Stomach (tissue), 4 donors: ENCODE results near the gene CRACR2A.

Experiments used
- POLR2A ChIP-seq, 4 donors: fragments of 450-650 bp; IDR thresholded peaks; one replicate each; pipeline ENCODE4 v1.6.1; 2016; ENCODE audit warnings: antibody characterized with exemption in 4 of 4, control low read depth in 2 of 4, mild to moderate bottlenecking in 1 of 4, moderate library complexity in 1 of 4
- POLR2AphosphoS5 ChIP-seq, 3 donors: sonication (generic); formaldehyde crosslinking; IDR thresholded peaks; one replicate each; pipeline ENCODE4 v1.6.1; 2016; ENCODE audit warnings: antibody characterized with exemption in 3 of 3
- TF ChIP-seq, protein P1 (sequence below), 7 experiments: fragments of 450-650 bp in 4 of 7; fragments of 200-600 bp in 3 of 7; sonication (generic) in 3 of 7; IDR thresholded peaks; one replicate each; pipeline ENCODE4 v1.5.1; 2016 to 2019; ENCODE audit warnings: antibody characterized with exemption in 7 of 7, control low read depth in 2 of 7, mild to moderate bottlenecking in 1 of 7

DNA sequence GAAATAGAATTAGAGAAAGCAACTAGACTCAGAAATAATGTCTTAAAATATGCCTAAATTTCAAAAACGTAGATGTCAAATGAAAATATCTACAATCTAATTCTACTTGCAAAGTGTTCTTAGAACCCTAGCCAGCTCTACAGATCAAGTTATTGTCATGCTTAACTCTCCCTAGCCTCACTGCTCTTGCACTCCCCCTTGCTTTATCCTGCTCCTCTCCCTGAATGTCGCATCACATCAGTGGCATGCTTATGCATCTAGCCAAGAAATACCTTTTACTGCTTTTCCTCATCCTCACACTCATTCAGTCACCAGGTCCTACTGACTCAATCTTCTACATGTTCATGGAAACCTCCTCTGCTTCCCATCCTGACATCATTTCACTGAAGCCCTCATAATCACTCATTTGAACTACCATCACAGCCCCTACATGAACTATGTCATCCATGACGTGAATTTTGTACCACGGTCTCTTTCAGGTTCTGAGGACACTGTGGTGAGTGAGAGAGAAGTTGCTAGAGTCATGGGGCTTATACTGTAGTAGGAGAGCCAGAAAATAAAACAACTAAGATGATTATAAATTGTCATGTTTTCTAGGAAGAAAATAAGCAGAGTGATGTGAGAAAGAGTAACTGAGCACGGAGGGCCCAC lies 22.6 kb upstream of the CRACR2A start:
- TF ChIP-seq, protein P1, sequence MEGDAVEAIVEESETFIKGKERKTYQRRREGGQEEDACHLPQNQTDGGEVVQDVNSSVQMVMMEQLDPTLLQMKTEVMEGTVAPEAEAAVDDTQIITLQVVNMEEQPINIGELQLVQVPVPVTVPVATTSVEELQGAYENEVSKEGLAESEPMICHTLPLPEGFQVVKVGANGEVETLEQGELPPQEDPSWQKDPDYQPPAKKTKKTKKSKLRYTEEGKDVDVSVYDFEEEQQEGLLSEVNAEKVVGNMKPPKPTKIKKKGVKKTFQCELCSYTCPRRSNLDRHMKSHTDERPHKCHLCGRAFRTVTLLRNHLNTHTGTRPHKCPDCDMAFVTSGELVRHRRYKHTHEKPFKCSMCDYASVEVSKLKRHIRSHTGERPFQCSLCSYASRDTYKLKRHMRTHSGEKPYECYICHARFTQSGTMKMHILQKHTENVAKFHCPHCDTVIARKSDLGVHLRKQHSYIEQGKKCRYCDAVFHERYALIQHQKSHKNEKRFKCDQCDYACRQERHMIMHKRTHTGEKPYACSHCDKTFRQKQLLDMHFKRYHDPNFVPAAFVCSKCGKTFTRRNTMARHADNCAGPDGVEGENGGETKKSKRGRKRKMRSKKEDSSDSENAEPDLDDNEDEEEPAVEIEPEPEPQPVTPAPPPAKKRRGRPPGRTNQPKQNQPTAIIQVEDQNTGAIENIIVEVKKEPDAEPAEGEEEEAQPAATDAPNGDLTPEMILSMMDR (IDR thresholded peaks at IDR 0.05), result no peak
- no peak for TF ChIP-seq POLR2AphosphoS5 (IDR thresholded peaks at IDR 0.05)
- no peak for TF ChIP-seq POLR2A (IDR thresholded peaks at IDR 0.05)
